Panc1 (cell line): ENCODE data around the gene TGFBI.

Experiments used
- POLR2AphosphoS5 ChIP-seq: IDR thresholded peaks from 2 replicates; pipeline ENCODE4 v1.6.1; 2012; ENCODE audit warnings: mild to moderate bottlenecking, low read depth, low read length, moderate library complexity
- REST ChIP-seq, 2 experiments: IDR thresholded peaks; 2 replicates each; pipeline ENCODE4 v1.6.1; 2011 to 2012; ENCODE audit warnings: low read depth in 2 of 2, control low read depth in 1 of 2, low read length in 1 of 2, mild to moderate bottlenecking in 1 of 2, moderate library complexity in 1 of 2; ENCODE audit not compliant: insufficient read depth in 1 of 2
- TCF7L2 ChIP-seq: IDR thresholded peaks from 2 replicates; pipeline ENCODE4 v1.6.1; 2011; ENCODE audit warnings: mild to moderate bottlenecking, low read depth, low read length, inconsistent platforms
- TF ChIP-seq, protein P1 (sequence below): fragments of 450-650 bp; IDR thresholded peaks from 2 replicates; pipeline ENCODE4 v1.5.1; 2017; ENCODE audit warnings: mild to moderate bottlenecking

DNA sequence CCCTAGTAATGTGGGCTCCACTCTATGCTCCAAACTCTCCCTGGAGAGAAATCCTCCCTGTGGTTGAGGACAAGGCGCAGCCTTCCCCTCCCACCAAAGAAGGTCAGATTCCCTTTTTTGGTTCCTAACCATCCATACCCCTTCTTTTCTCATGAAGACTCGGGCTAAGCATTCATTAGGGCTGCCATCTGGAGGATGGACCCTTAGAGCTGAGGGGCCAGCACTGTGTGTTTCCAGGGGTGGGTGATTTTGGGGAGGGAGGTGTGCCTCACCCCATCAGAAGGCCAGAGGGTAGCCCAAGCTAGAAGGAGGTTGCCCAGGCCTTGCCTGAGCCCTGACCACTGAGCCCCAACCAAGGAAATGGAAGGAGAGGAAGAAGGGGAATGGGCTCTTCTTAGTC lies 36.8 kb downstream of the TGFBI start:
- no peak for TF ChIP-seq TCF7L2
- no peak for TF ChIP-seq POLR2AphosphoS5
- TF ChIP-seq, protein P1, sequence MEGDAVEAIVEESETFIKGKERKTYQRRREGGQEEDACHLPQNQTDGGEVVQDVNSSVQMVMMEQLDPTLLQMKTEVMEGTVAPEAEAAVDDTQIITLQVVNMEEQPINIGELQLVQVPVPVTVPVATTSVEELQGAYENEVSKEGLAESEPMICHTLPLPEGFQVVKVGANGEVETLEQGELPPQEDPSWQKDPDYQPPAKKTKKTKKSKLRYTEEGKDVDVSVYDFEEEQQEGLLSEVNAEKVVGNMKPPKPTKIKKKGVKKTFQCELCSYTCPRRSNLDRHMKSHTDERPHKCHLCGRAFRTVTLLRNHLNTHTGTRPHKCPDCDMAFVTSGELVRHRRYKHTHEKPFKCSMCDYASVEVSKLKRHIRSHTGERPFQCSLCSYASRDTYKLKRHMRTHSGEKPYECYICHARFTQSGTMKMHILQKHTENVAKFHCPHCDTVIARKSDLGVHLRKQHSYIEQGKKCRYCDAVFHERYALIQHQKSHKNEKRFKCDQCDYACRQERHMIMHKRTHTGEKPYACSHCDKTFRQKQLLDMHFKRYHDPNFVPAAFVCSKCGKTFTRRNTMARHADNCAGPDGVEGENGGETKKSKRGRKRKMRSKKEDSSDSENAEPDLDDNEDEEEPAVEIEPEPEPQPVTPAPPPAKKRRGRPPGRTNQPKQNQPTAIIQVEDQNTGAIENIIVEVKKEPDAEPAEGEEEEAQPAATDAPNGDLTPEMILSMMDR, result no peak
- no peak for TF ChIP-seq REST (IDR thresholded peaks at IDR 0.05; ENCODE audit: insufficient read depth in 1 of 2, low read depth in 2 of 2, low read length in 1 of 2)
